GM19372 (cell line): Measurements from ENCODE around the gene CNTN5.

Experiments
- ATAC-seq: cut with Tn5 transposase; IDR thresholded peaks from one replicate; pipeline ENCODE4 v1.9.1; 2021; ENCODE audit warnings: mild to moderate bottlenecking, low read depth, moderate library complexity; ENCODE audit not compliant: unreplicated experiment

Gene CNTN5

GRCh38 chr11:99370549-99371216 lies 349.9 kb downstream of the CNTN5 start:
- ATAC-seq, result no peak

GRCh38 chr11:99371257-99371656 lies 350.5 kb downstream of the CNTN5 start:
- ATAC-seq, result no peak

GRCh38 chr11:99376463-99376862 lies 355.7 kb downstream of the CNTN5 start:
- ATAC-seq, result no peak

GRCh38 chr11:99383648-99384245 lies 363.0 kb downstream of the CNTN5 start:
- no peak for ATAC-seq

GRCh38 chr11:99391245-99391644 lies 370.5 kb downstream of the CNTN5 start:
- ATAC-seq, result no peak

- ATAC-seq, result no peak
Measured at GRCh38 chr11:99406345-99406744, 385.6 kb downstream of the CNTN5 start.

- no peak for ATAC-seq
Measured at GRCh38 chr11:99410636-99411035, 389.9 kb downstream of the CNTN5 start.

GRCh38 chr11:99418927-99419720 lies 398.4 kb downstream of the CNTN5 start:
- no peak for ATAC-seq

- no peak for ATAC-seq
Measured at GRCh38 chr11:99419991-99420390, 399.2 kb downstream of the CNTN5 start.

- no peak for ATAC-seq
Measured at GRCh38 chr11:99422581-99423427, 402.1 kb downstream of the CNTN5 start.

- ATAC-seq, result no peak
Measured at GRCh38 chr11:99423428-99423983, 402.8 kb downstream of the CNTN5 start.

- no peak for ATAC-seq
Measured at GRCh38 chr11:99424313-99425084, 403.8 kb downstream of the CNTN5 start.

GRCh38 chr11:99425596-99425995 lies 404.8 kb downstream of the CNTN5 start:
- no peak for ATAC-seq

- peak; percentile 53 for ATAC-seq
Measured at GRCh38 chr11:99432677-99433076, 411.9 kb downstream of the CNTN5 start.

GRCh38 chr11:99443276-99443675 lies 422.5 kb downstream of the CNTN5 start:
- no peak for ATAC-seq

GRCh38 chr11:99446400-99446799 lies 425.7 kb downstream of the CNTN5 start:
- no peak for ATAC-seq

- no peak for ATAC-seq
Measured at GRCh38 chr11:99449345-99449744, 428.6 kb downstream of the CNTN5 start.

- no peak for ATAC-seq
Measured at GRCh38 chr11:99452075-99452474, 431.3 kb downstream of the CNTN5 start.

- no peak for ATAC-seq
Measured at GRCh38 chr11:99461913-99462312, 441.2 kb downstream of the CNTN5 start.

GRCh38 chr11:99464985-99465384 lies 444.2 kb downstream of the CNTN5 start:
- ATAC-seq, result no peak
